HG03045 (cell line): ENCODE data around the gene PROX1.
"Not testable (repeated sequence)": the region's sequence is repeated elsewhere in the genome, so short reads cannot be mapped to it uniquely, and the experiment has no call there.

ENCODE experiments used
- ATAC-seq: cut with Tn5 transposase; IDR thresholded peaks from one replicate; pipeline ENCODE4 v1.9.1; 2021; ENCODE audit warnings: mild to moderate bottlenecking, moderate library complexity; ENCODE audit not compliant: unreplicated experiment

Gene PROX1

DNA sequence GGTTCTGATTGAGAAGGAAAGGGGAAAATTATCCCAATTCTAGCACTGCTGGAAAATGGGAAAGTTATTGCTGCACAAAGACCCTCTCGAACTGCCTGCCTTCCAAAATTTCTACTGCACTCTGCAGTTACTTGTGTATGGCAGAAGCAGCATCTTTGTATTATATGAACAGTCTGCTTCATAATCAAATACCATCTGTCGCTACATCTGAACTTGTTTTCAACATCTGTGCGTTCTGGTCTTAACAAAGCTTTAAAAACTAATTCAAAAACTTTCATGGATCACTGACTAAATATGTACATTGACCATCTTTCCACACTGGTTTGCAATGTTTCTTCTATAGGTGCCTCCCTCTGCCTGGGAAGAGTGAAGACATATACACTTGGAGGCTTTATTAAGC is 79.2 kb downstream of the PROX1 start:
- ATAC-seq, result no peak

DNA sequence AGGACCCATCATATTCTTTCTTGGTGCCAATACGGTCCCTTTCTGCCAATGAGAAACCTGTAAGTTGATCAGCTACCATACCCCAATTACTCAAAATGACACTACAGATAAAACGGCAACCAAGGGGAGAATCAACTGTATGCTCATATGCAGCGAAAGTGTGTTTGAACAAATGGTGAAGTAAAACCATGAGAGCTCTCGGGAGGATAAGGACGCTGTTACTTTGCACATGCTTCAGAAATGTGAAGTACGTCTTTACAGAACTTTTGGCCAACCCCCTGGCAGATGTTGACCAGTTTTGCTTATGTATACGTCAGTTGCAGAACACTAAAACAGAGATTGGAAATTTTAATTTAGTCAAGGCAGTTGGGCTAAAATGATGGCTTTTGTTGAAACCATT is 79.6 kb downstream of the PROX1 start:
- no peak for ATAC-seq

DNA sequence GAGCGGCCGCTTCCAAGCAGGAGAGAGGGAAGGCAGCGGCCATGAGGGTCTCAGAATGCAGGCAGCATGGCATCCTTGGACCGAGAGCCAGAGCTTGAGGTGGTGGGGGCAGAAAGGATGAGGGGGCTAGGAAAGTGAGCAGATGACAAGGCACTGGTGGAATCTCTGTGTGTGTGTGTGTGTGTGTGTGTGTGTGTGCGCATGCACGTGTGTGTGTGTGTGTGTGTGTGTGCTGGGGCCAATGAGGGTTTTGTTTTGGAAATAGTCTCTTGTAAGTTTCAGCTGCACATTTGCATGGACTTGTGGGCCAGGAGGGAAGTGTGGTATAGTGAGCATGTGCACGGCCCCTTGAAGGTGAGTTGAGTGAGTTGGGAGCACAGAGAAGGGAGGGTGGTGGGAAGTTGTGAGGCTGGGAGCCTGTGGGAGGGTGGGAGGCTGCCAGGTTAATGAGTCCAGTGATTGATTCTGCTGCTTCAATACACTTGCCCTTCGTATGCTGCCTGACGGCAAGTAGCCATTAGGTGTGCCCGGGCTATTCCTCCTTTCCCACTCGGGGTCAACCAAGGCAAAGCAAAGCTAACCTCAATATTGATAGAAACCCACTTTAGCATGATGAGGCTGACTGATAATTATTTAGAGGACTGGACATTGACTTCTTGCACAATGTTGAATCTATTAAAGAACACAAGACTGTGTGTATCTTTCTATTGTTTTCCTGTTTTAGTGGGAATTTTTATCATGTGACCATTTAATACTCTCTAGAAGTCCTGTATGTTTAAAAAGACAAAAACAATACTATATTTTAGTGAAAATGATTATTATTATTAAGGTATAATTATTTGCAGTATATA is 80.3 kb downstream of the PROX1 start:
- no peak for ATAC-seq

DNA sequence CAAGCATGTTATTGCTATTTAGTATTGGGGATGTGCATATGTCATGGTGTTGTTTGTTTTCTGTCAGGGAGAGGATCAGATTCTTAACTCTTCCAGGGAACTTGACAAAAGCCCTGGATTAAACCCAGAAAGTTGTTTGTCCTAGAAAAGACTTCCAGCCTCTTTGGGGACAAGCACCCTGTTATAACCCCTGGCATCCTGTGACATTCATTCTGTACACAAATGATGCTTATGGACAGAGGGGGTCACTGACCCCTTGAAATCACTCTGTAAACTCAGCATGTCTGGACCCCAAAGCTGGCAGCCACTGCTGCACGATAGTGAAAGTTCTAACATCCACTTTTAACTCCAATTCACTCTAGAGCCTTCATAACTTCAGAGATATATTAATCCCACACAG is 81.2 kb downstream of the PROX1 start:
- ATAC-seq, result no peak

DNA sequence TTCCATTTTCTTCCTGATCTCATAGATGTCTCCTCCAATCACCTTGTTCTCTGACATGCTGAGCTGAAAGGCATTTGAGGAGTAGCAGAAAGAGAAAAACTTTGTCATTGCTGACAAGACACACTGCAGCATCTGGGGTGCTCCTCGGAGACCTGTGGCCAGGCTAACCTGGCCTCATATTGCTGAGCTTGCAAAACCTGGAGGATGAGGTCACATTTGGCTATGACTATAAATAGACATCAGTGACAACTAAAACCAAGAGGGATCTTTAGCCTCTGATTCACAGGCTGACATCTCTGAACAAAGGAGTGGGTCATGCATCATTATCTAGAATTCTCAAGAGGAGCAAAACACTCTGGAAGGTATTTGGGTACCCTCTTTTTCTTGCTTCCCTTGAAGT is 83.7 kb downstream of the PROX1 start:
- ATAC-seq, result no peak

DNA sequence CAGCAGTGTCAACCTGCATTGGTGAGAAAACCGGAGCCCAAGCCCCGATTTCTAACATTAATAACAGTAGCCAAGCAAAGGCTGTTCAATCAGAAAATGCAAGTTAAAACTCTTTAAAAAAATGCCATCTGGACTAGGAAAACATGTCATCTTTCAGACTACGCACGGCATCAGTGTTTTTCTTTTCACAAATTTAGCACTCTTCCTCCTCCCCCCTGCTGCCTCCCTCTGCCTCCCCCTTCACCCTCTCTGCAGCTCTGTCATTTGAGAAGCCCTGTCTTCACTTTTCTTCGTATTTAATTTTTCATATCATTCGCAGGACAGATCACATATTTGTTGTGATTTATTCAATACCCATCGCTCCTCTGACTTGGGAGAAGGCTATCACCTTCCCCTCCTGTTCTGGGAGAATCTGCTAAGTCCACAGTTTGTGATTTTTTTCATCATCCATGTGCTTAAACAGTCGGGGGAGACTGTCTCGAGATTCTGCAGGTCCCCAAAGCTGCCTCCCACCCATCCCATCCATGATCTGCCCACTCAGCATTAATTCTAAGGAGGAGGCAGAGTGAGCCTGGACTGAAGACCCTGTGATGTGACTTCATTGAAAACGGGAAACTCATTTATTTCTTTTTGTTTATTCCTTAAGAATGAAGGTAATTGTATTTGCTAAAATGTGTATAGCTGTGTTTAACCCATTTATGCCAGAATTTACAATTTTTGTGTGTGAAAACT is 84.8 kb downstream of the PROX1 start:
- no peak for ATAC-seq

DNA sequence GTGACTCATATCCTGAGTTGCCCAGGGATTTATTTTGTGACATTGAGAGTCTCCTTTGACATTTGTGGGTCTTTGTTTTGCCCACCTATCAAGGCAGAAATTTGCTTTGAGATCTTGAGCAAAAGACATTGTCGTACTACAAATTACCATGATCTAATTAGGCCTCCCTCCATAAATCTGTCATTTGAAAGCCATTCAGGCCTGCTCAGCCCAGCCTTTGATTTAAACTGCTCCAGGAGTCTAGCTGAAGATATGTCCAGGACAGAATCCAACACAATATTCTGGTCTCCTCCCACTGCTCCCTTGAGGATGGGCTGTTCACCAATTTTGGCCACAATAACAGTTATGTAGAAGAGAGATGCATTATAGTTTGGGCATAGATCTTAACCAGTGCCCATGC is 86.7 kb downstream of the PROX1 start:
- ATAC-seq, result no peak

DNA sequence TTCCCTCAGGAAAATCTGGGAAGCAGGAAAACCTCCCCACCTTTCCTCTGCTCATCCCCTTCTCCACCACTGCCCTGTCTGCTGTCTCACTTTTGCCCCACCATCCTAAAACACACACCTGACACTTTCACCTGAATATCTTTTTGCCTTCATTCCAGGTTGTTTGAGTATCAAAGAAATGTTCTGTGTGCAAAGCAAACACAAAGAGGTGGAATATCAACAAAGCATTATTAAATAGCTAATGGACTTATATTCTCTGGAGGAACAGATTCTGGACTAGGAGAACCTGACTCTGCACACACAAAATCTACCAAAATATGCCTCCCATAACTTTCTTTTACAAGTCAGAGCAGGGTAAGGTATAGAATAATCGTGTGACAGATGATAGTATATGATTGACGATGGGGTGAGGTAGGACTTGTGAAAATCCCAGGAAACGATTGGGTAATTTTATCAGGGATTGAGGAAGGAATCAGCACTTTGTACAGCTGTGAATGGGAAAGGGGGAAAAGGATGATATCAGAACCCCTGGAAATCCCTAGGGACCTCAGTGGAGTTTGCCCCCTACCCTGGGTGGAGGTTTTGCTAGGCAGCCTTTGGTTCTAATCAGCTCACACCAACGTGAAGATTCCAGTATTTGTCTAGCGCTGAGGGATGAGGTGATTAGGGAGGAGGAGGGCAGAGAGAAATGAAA is 87.7 kb downstream of the PROX1 start:
- no peak for ATAC-seq

DNA sequence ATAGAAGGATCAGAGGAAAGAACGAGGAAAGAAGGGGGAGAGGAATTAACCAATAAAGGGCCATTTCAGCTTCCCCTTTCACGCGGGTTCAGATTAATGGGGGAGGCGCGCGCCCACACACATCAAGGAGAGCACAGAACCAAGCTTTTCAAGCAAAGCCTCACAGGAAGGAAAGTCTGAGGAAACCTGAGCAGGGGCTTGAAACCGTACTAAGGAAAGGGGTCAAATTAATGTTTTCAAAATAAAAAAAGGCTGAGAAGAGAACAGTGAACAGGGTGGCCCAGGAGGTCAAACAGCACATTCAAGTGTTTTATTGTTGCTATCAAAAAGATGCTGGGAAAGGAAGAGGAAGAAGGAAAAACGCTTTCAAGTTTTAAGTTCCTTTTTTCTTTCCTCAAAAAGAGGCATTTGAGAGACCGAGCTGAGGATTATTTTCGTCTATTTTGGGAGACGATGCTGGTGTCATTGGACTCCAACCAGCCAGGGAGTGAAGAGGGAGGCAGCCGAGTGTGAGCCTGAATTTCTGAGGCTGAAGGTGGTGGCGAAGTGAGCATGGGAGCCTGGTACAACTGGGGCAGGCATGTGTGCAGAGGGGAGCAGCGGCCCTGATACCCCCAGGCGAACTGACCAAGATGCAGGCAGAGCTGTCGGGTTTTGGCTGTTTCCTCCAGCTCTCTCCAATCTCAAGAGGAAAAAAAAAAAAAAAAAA is 88.4 kb downstream of the PROX1 start:
- ATAC-seq, result no peak

DNA sequence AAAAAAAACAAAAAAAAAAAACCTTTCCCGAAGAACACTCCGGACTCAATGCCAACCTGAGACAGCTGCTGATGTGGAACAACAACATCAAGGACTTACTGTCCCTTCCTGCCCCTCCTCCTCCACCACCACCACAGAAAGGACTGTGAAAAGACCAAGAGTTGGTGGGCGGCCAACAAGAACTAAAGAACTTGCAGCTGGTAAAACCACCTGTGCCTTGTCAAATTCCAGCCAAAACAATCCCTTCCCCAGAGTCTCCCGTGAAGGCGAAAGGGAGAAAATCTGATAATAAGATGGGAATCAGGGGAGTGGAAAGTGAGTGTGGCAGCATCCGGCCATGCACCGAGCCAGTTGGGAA is 88.9 kb downstream of the PROX1 start:
- ATAC-seq, result no peak

DNA sequence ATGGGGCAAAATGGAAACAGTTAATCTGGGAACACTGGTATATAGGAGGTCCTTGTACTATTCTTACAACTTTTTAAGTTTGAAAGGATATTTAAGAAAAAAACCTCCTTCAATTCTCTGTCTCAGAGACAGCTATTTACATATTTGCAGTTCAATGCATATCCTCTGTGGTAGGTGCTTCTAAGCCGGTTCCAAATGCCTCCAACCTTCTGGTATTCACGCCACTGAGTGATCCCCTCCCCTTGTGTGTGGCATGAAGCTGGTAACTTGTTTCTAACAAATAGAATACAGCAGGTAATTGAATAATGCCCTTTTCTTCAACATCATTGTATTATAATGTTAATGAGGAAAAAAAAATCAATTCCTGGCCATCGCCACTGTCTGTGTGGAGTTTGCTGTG is 91.2 kb downstream of the PROX1 start:
- no peak for ATAC-seq

DNA sequence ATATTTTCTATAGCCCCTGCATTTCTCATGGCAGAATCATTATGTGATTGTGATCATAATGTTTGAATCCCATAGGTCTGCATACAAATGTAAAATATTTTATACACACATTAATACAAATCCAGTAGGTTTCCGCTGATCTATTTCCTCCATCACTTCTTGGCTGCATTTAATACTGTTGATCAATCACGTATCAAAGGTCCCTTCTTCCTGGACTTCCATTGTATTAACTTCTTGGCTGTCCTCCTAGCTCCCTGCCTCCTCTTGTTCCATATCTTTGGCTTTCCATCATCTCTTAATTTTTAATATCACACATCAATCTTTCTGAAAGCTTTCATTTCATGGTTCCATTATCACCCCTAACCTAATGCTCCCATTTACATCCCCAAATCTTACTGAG is 97.6 kb downstream of the PROX1 start:
- ATAC-seq, result no peak

DNA sequence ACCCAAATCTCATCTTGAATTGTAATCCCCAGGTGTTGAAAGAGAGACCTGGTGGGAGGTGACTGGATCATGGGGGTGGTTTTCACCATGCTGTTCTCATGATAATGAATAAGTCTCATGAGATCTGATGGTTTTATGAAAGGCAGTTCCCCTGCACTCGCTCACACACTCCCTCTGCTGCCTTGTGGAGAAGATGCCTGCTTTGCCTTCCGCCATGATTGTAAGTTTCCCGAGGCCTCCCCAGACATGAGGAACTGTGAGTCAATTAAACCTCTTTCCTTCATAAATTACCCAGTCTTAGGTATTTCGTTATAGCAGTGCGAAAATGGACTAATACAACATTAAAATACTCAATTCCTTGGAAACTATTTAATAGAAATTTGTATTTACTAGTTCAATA is 99.2 kb downstream of the PROX1 start:
- no peak for ATAC-seq

DNA sequence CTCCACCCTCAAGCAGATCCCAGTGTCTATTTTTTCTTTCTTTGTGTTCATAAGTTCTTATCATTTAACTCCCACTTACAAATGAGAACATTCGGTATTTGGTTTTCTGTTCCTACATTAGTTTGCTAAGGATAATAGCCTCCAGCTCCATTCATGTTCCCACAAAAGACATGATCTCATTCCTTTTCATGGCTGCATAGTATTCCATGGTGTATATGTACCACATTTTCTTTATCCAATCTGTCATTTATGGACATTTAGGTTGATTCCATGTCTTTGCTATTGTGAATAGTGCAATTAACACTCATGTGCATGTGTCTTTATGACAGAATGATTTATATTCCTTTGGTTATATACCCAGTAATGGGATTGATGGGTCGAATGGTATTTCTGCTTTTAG is 101.2 kb downstream of the PROX1 start:
- not testable (repeated sequence) for ATAC-seq
